H9 (cell line): ENCODE results near the gene DHX35. TPM values are rescaled to one million over a fixed set of nuclear protein-coding genes. Genes with fewer than 3 reads are reported as not detected.

Experiments used
- DNase-seq: peaks from one replicate; pipeline ENCODE4 v3.0.0-alpha.2; 2017
- H2AFZ ChIP-seq: one replicate; pipeline ENCODE4 v1.6.1; 2013; ENCODE audit warnings: mild to moderate bottlenecking, low read length, control low read depth, moderate library complexity
- H2AK5ac ChIP-seq: 2 replicates; pipeline ENCODE4 v1.6.1; 2013; ENCODE audit warnings: low read length, control low read depth, mixed read lengths; ENCODE audit not compliant: insufficient read length
- H2BK120ac ChIP-seq: one replicate; pipeline ENCODE4 v1.6.1; 2013; ENCODE audit warnings: low read depth, mild to moderate bottlenecking, low read length, control low read depth, inconsistent platforms; ENCODE audit not compliant: poor library complexity, severe bottlenecking
- H2BK12ac ChIP-seq: 2 replicates; pipeline ENCODE4 v1.6.1; 2013; ENCODE audit warnings: low read length, control low read depth, mixed read lengths, low read depth; ENCODE audit not compliant: insufficient read length
- H2BK15ac ChIP-seq: 2 replicates; pipeline ENCODE4 v1.6.1; 2013; ENCODE audit warnings: low read depth, low read length, control low read depth
- H2BK20ac ChIP-seq: one replicate; pipeline ENCODE4 v1.6.1; 2013; ENCODE audit warnings: low read depth, mild to moderate bottlenecking, low read length, control low read depth, inconsistent platforms; ENCODE audit not compliant: poor library complexity, severe bottlenecking
- H2BK5ac ChIP-seq: 2 replicates; pipeline ENCODE4 v1.6.1; 2013; ENCODE audit warnings: low read length, control low read depth, mixed read lengths; ENCODE audit not compliant: insufficient read length
- H3K14ac ChIP-seq: 2 replicates; pipeline ENCODE4 v1.6.1; 2013; ENCODE audit warnings: low read length, control low read depth; ENCODE audit not compliant: insufficient read depth
- H3K18ac ChIP-seq: 2 replicates; pipeline ENCODE4 v1.6.1; 2013; ENCODE audit warnings: low read depth, mild to moderate bottlenecking, mixed read lengths, low read length, control low read depth; ENCODE audit not compliant: insufficient read length
- H3K23ac ChIP-seq: 2 replicates; pipeline ENCODE4 v1.6.1; 2013; ENCODE audit warnings: low read length, control low read depth, mixed read lengths, low read depth; ENCODE audit not compliant: insufficient read length
- H3K23me2 ChIP-seq: 2 replicates; pipeline ENCODE4 v1.6.1; 2013; ENCODE audit warnings: low read depth, mild to moderate bottlenecking, mixed read lengths, low read length, control low read depth; ENCODE audit not compliant: insufficient read length, poor library complexity, severe bottlenecking
- H3K27ac ChIP-seq: 2 replicates; pipeline ENCODE4 v1.5.1; 2013; ENCODE audit warnings: low read length, control low read depth, mixed read lengths, low read depth; ENCODE audit not compliant: insufficient read length
- H3K27me3 ChIP-seq: 2 replicates; pipeline ENCODE4 v1.6.1; 2013; ENCODE audit warnings: low read length, control low read depth, inconsistent platforms; ENCODE audit not compliant: insufficient read depth
- H3K4ac ChIP-seq: 2 replicates; pipeline ENCODE4 v1.6.1; 2013; ENCODE audit warnings: low read depth, mild to moderate bottlenecking, control low read depth, inconsistent platforms, low read length, moderate library complexity
- H3K4me1 ChIP-seq: 2 replicates; pipeline ENCODE4 v1.6.1; 2013; ENCODE audit warnings: low read length, control low read depth, inconsistent platforms; ENCODE audit not compliant: insufficient read depth
- H3K4me2 ChIP-seq: 2 replicates; pipeline ENCODE4 v1.6.1; 2013; ENCODE audit warnings: low read length, control low read depth, mixed read lengths; ENCODE audit not compliant: insufficient read length, insufficient read depth
- H3K56ac ChIP-seq: 2 replicates; pipeline ENCODE4 v1.6.1; 2013; ENCODE audit warnings: low read depth, mild to moderate bottlenecking, mixed read lengths, low read length, control low read depth; ENCODE audit not compliant: insufficient read length
- H3K79me1 ChIP-seq: 2 replicates; pipeline ENCODE4 v1.6.1; 2013; ENCODE audit warnings: low read depth, mild to moderate bottlenecking, moderate library complexity, low read length, control low read depth, inconsistent platforms; ENCODE audit not compliant: insufficient read depth, poor library complexity, severe bottlenecking
- H3K79me2 ChIP-seq: 2 replicates; pipeline ENCODE4 v1.6.1; 2013; ENCODE audit warnings: low read length, control low read depth, inconsistent platforms; ENCODE audit not compliant: insufficient read depth
- H3K9ac ChIP-seq: 2 replicates; pipeline ENCODE4 v1.6.1; 2013; ENCODE audit warnings: low read length, control low read depth, mixed read lengths; ENCODE audit not compliant: insufficient read length; ENCODE audit errors: extremely low read depth
- H3K9me3 ChIP-seq: one replicate; pipeline ENCODE4 v1.6.1; 2013; ENCODE audit warnings: low read depth, low read length, inconsistent platforms; ENCODE audit not compliant: control insufficient read depth
- H3T11ph ChIP-seq: one replicate; pipeline ENCODE4 v1.6.1; 2013; ENCODE audit warnings: mild to moderate bottlenecking, low read length, control low read depth, inconsistent platforms
- H4K20me1 ChIP-seq: one replicate; pipeline ENCODE4 v1.6.1; 2013; ENCODE audit not compliant: control insufficient read depth, insufficient read length, insufficient read depth
- H4K5ac ChIP-seq: 2 replicates; pipeline ENCODE4 v1.6.1; 2013; ENCODE audit warnings: low read depth, mild to moderate bottlenecking, mixed read lengths, low read length, control low read depth; ENCODE audit not compliant: insufficient read length
- H4K8ac ChIP-seq: replicated peaks from 2 replicates; pipeline ENCODE4 v1.6.1; 2013; ENCODE audit warnings: low read length, control low read depth, mixed read lengths, low read depth; ENCODE audit not compliant: insufficient read length
- H4K91ac ChIP-seq: 2 replicates; pipeline ENCODE4 v1.6.1; 2013; ENCODE audit warnings: low read depth, mild to moderate bottlenecking, moderate library complexity, mixed read lengths, low read length, control low read depth; ENCODE audit not compliant: insufficient read length
- H3K27ac Mint-ChIP-seq, 3 experiments: 2 replicates in 2 of 3; 3 replicates in 1 of 3; pipeline ENCODE4 v1.8.0; 2020 to 2021; ENCODE audit warnings: mixed read lengths in 3 of 3, mild to moderate bottlenecking in 1 of 3, moderate library complexity in 1 of 3
- H3K27me3 Mint-ChIP-seq: 2 replicates; pipeline ENCODE4 v1.8.0; 2021; ENCODE audit warnings: low read depth, mild to moderate bottlenecking, moderate library complexity, mixed read lengths
- H3K36me3 Mint-ChIP-seq, 3 experiments: 2 replicates in 2 of 3; 3 replicates in 1 of 3; pipeline ENCODE4 v1.8.0; 2020 to 2021; ENCODE audit warnings: low read depth in 3 of 3, mixed read lengths in 3 of 3; ENCODE audit not compliant: insufficient read depth in 1 of 3
- H3K4me1 Mint-ChIP-seq, 2 experiments: 2 replicates each; pipeline ENCODE4 v1.8.0; 2020; ENCODE audit warnings: mixed read lengths in 2 of 2
- H3K4me3 Mint-ChIP-seq, 2 experiments: 2 replicates in 1 of 2; 3 replicates in 1 of 2; pipeline ENCODE4 v1.8.0; 2020 to 2021; ENCODE audit warnings: mild to moderate bottlenecking in 2 of 2, mixed read lengths in 2 of 2, moderate library complexity in 1 of 2
- H3K9me3 Mint-ChIP-seq, 2 experiments: 2 replicates in 1 of 2; 3 replicates in 1 of 2; pipeline ENCODE4 v1.8.0; 2020; ENCODE audit warnings: mild to moderate bottlenecking in 2 of 2, mixed read lengths in 2 of 2, moderate library complexity in 1 of 2
- WGBS: extraction: QIAGEN DNeasy Blood & Tissue Kit; methylation state at CpG from one replicate; pipeline ENCODE4 v1.1.7; 2013; ENCODE audit warnings: missing lambda C conversion rate, low lambda C conversion rate, mixed read lengths; ENCODE audit not compliant: insufficient read length; ENCODE audit errors: extremely low coverage; 5-methylcytosine and 5-hydroxymethylcytosine counted together
- total RNA-seq: library from RNA; stranded (reverse); gene quantifications from 2 replicates; pipeline ENCODE4 v1.2.1, GENCODE V29; 2021
- TF ChIP-seq, protein P1 (sequence below): fragments of 200-600 bp; sonication (generic); conservative IDR thresholded peaks from 3 replicates; pipeline ENCODE4 v1.8.0; 2021; ENCODE audit warnings: antibody characterized with exemption, mild to moderate bottlenecking

DHX35 gene
- total RNA-seq, 1 experiment from 2014 or later = 14.4 TPM

DNA sequence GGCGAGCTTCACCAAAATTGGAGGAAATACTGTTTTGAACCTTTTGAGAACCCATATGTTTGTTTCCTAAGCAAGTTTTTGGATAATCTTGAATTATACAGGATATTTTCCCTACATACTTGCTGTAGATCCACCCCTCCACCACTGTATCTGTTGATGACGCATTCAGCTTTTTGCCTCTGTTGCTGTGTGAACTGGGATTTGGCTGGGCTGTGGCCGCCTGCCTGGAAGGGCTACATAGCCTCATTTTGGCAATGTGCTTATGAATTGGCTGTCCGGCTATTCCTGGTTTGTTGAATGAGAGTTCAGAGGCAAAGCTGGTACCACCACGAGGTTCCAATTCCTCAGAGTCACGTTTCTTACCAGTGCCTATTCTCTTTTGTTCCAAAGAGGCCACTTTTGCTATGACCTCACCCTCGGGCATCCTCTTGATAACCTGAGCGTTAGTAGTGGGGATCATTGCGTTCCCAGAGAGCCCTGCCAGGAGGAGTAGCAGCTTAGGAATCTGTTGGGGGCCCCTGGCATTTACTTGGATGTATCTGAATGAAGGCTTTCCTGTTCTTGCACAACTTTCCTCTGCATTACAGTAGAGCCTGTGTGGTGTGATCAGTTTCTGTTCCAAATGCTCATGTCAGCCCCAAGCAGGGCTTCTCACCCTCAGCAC lies 29.6 kb upstream of the DHX35 start:
- DNase-seq = no peak
- no peaks in the 10 kb centered on the region for H4K20me1 ChIP-seq
- H2BK5ac ChIP-seq = no peak overlapping the region
- H2BK120ac ChIP-seq = no peak overlapping the region
- H4K5ac ChIP-seq = no peak overlapping the region
- H3K56ac ChIP-seq = no peak overlapping the region
- no peaks in the 10 kb centered on the region for H3K27me3 ChIP-seq
- WGBS = no CpG with 5 or more reads among the region's 9 CpGs
- Mint-ChIP-seq H3K4me1 (peaks cover 48 to 50% of the 10 kb centered on the region in 2 experiments), H3K4me3 (peak overlapping the region in 1 of 2 experiments; percentile 32; a peak in 1 of 5 replicates), H3K9me3 (no peaks in the 10 kb centered on the region), H3K36me3 (peaks cover 19 to 37% (median 36%) of the 10 kb centered on the region in 3 experiments; a peak in 6 of 7 replicates), H3K27me3 (no peaks in the 10 kb centered on the region; the same call in 1 of the 2 replicates), H3K27ac (peak overlapping the region; percentile 18 to 82 (median 27); a peak in 2 of 7 replicates)
- no peaks in the 10 kb centered on the region for H3K9me3 ChIP-seq
- no peak overlapping the region for H2AK5ac ChIP-seq
- no peak overlapping the region for H3K4ac ChIP-seq
- no peaks in the 10 kb centered on the region for H3K23me2 ChIP-seq
- no peak overlapping the region for H2BK15ac ChIP-seq
- H3K27ac ChIP-seq = no peak overlapping the region
- no peak overlapping the region for H3K9ac ChIP-seq
- H3K79me2 ChIP-seq = peaks cover 65% of the 10 kb centered on the region
- TF ChIP-seq, protein P1, sequence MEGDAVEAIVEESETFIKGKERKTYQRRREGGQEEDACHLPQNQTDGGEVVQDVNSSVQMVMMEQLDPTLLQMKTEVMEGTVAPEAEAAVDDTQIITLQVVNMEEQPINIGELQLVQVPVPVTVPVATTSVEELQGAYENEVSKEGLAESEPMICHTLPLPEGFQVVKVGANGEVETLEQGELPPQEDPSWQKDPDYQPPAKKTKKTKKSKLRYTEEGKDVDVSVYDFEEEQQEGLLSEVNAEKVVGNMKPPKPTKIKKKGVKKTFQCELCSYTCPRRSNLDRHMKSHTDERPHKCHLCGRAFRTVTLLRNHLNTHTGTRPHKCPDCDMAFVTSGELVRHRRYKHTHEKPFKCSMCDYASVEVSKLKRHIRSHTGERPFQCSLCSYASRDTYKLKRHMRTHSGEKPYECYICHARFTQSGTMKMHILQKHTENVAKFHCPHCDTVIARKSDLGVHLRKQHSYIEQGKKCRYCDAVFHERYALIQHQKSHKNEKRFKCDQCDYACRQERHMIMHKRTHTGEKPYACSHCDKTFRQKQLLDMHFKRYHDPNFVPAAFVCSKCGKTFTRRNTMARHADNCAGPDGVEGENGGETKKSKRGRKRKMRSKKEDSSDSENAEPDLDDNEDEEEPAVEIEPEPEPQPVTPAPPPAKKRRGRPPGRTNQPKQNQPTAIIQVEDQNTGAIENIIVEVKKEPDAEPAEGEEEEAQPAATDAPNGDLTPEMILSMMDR = no peak
- no peak overlapping the region for H2BK12ac ChIP-seq
- H3K18ac ChIP-seq = no peak overlapping the region
- H3K79me1 ChIP-seq = peaks cover 3% of the 10 kb centered on the region
- no peak overlapping the region for H2BK20ac ChIP-seq
- no peak overlapping the region for H4K8ac ChIP-seq
- H3K4me1 ChIP-seq = peaks cover 5% of the 10 kb centered on the region; the same call in 1 of the 2 replicates
- no peak overlapping the region for H3T11ph ChIP-seq
- H2AFZ ChIP-seq = no peak overlapping the region
- no peak overlapping the region for H4K91ac ChIP-seq
- no peak overlapping the region for H3K14ac ChIP-seq
- H3K23ac ChIP-seq = no peak overlapping the region
- H3K4me2 ChIP-seq = no peak overlapping the region
